ENCODE measurements around the gene VASP.

The VASP gene

DNA sequence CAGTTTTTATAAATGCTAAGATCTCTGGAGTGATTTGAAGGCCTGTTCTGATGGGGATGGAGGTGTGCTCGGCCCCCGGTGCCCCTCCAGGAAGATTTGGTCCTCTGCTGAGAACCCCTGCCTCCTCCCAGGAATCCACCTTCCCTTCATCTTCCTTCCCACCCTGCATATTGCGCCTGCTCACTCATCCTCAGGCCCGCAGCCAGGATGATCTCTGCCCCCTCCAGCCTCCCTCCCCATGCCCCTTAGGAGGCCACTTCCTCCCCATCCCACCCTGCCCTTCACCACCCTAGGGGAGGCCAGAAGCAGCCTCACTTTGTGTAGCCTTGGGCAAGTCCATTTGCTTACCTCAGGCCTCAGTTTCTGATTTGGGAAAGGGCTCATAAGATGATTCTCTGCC lies 19.7 kb downstream of the VASP start:
- TF ChIP-seq ZFX (IDR thresholded peaks at IDR 0.05): no peak
- TF ChIP-seq, protein P1, sequence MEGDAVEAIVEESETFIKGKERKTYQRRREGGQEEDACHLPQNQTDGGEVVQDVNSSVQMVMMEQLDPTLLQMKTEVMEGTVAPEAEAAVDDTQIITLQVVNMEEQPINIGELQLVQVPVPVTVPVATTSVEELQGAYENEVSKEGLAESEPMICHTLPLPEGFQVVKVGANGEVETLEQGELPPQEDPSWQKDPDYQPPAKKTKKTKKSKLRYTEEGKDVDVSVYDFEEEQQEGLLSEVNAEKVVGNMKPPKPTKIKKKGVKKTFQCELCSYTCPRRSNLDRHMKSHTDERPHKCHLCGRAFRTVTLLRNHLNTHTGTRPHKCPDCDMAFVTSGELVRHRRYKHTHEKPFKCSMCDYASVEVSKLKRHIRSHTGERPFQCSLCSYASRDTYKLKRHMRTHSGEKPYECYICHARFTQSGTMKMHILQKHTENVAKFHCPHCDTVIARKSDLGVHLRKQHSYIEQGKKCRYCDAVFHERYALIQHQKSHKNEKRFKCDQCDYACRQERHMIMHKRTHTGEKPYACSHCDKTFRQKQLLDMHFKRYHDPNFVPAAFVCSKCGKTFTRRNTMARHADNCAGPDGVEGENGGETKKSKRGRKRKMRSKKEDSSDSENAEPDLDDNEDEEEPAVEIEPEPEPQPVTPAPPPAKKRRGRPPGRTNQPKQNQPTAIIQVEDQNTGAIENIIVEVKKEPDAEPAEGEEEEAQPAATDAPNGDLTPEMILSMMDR (conservative IDR thresholded peaks at IDR 0.05): no peak
- H3K27ac ChIP-seq: no peak overlapping the region

DNA sequence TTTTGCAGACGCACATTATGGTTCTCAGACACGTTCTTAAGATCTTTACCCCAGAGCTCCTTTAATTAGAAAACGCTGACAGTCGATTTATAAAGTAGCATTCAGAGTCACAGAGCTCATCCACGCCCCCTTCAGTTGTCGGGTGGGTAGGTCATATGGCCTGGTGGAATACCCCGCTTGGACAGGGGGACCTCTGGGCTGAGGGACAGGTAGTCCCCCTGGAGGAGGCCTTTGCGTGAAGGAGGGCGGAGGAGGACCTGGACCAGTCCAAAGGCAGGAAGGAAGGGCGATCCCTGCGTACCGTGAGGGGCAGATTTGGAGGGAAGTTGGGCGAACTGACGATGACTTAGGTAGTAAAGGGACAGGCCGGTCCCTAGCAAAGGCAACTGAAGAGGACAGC lies 20.5 kb downstream of the VASP start:
- TF ChIP-seq, protein P1 (conservative IDR thresholded peaks at IDR 0.05): no peak
- no peak for TF ChIP-seq ZFX (IDR thresholded peaks at IDR 0.05)
- H3K27ac ChIP-seq: no peak overlapping the region

DNA sequence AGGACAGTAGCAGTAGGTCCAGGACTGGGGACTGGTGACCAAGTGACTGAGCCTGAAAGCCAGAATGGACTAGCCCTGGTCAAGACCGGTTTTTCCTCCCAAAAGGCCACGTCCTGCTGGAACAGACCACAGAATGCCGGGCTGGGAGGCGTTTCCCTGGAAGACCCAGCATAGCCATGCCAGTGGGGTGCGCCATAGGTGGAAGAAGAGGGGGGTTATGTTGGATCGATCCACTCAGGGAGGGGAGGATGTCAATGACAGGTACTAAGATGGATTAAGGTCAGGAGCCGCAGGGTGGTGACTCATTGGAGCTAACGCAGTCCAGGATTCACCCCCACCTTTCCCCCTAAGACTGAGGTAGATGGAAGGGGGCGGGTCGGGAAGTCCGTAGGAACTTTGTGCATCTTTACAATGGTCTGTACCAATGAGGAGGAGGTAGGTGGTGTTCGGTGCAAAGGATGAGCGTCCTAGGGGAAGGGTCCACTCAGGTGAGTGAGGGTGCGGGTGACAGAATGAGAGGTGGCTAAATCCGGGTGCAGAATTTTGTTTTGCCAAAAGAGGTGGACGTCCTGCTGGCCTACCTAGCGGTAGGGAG lies 21.0 kb downstream of the VASP start:
- H3K27ac ChIP-seq: no peak overlapping the region
- TF ChIP-seq, protein P1 (conservative IDR thresholded peaks at IDR 0.05): no peak
- no peak for TF ChIP-seq ZFX (IDR thresholded peaks at IDR 0.05)

DNA sequence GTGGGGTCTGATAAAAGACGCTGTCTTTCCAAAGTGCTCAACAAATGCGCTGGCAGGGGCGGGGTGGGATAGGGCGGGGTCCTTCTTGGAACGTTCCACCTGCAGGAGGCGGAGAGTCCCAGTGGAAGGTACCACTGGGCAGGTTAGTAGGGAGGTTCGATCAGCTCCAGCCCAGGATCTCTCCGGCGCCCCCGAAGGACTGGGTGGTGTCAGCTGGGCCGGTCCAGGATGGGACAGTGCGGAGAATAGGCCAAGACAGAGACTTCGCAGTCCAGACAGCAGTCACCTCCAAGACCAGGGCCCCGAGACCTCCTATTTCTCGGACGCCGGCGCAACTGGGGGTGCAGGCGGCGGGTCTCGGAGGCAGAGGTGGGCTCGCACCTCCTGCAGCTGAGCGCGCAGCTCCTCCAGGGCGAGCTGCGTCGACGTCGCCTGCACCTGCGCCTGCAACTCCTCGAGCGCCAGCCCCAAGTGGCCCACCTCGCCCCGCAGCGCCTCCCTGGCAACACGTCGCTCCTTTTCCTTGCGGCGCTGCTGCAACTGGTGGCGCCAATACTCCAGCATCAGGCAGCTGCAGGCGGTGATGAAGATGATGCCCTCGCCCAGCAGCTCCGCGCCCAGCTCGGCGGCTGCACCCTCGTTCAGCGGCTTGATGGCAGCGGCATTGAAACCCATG lies 21.6 kb downstream of the VASP start:
- no peak overlapping the region for H3K27ac ChIP-seq
- TF ChIP-seq, protein P1 (conservative IDR thresholded peaks at IDR 0.05): no peak

DNA sequence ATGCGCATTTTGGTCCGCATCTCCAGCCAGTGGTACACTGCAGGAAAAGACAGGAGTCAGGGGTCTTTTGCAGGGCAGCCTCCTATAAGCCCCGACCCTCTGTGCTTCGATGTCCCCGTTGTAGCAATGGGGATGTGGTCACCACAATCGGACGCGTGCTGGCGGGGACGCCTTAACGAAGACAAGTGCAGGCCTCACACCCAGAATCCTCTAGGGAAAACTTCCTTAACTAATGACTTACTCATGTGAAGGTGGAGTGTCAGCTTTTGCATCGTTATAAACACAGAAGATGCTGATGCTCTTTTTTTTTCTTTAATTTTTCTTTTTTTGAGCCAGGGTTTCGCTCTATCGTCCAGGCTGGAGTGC lies 22.1 kb downstream of the VASP start:
- TF ChIP-seq ZFX (IDR thresholded peaks at IDR 0.05): no peak
- TF ChIP-seq, protein P1 (conservative IDR thresholded peaks at IDR 0.05): no peak
- no peak overlapping the region for H3K27ac ChIP-seq

DNA sequence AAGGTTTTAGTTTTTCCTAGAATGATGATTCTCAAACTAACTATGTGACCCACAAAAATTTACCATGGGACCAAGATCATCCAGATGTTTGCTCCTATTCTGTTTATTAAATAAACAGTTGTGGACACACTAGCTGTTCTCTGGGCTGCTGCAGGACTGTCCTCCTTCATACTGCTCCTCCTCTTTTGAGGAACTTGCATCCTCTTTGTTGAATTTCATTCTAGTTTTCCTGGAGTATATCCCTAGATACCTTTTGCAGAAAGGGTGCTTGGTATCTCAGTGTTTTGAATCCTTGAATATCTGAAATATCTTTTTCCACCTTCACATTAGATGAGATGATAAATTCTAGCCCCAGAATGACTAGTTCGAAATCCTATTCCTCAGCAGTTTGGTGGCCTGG lies 24.1 kb downstream of the VASP start:
- no peak overlapping the region for H3K27ac ChIP-seq

DNA sequence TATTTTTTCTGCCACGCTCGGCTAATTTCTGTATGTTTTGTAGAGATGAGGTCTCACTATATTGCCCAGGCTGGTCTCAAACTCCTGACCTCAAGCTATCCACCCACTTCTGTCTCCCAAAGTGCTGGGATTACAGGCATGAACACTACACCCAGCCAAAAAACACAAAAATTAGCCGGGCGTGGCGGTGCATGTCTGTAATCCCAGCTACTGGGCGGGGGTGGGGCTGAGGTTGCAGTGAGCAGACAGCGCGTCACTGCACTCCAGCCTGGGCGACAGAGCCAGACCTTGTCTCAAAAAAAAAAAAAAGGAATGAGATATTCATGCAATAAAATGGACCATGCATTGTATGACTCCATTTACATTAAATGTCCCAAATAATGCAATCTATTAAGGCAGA lies 32.2 kb downstream of the VASP start:
- TF ChIP-seq, protein P1 (conservative IDR thresholded peaks at IDR 0.05): no peak
- TF ChIP-seq ZFX (IDR thresholded peaks at IDR 0.05): no peak
- H3K27ac ChIP-seq: no peak overlapping the region

More for the DNA sequence above, 24.1 kb downstream of the VASP start:
- TF ChIP-seq ZFX (IDR thresholded peaks at IDR 0.05): no peak

DNA sequence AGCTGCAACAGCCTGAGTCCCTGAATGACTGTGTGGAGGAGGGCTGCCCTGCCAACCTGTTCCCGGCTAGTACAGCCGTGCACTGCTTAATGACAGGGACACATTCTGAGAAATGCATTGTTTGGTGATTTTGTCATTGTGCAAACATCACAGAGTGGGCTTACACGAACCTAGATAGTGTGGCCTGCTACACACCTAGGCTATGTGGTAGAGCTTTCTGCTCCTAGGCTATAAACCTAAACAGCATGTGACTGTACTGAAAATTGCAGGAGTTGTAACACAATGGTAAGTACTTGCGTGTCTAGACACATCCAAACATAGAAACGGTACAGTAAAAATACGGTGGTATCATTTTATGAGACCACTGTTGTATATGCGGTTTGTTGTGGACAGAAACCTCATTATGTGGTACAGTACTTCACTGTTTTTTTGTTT lies 35.0 kb downstream of the VASP start:
- no peak overlapping the region for H3K27ac ChIP-seq
- no peak for TF ChIP-seq ZFX (IDR thresholded peaks at IDR 0.05)
- TF ChIP-seq, protein P1 (conservative IDR thresholded peaks at IDR 0.05): no peak

Measured in C4-2B (cell line).